Suprapubic skin (tissue), 4 donors: ENCODE data around the gene TTF2.

Experiments used
- CTCF ChIP-seq, 2 donors: fragments of 200-600 bp in 1 of 2; fragments of 450-650 bp in 1 of 2; sonication (generic) in 1 of 2; IDR thresholded peaks; one replicate each; pipeline ENCODE4 v1.5.1; 2016 to 2019; ENCODE audit warnings: antibody characterized with exemption in 2 of 2, mild to moderate bottlenecking in 1 of 2, moderate library complexity in 1 of 2
- EP300 ChIP-seq: sonication (generic); formaldehyde crosslinking; IDR thresholded peaks from one replicate; pipeline ENCODE4 v1.6.1; 2017; ENCODE audit warnings: antibody characterized with exemption
- POLR2A ChIP-seq, 2 donors: fragments of 450-650 bp; IDR thresholded peaks; one replicate each; pipeline ENCODE4 v1.6.1; 2017; ENCODE audit warnings: antibody characterized with exemption in 2 of 2, mild to moderate bottlenecking in 2 of 2, moderate library complexity in 2 of 2
- POLR2AphosphoS5 ChIP-seq, 3 donors: sonication (generic); formaldehyde crosslinking; IDR thresholded peaks; one replicate each; pipeline ENCODE4 v1.6.1; 2017; ENCODE audit warnings: antibody characterized with exemption in 3 of 3

- TF ChIP-seq CTCF (IDR thresholded peaks at IDR 0.05) (no peak), EP300 (no peak), POLR2A (IDR thresholded peaks at IDR 0.05) (no peak), POLR2AphosphoS5 (IDR thresholded peaks at IDR 0.05) (no peak)
Observed at GRCh38 chr1:117066367-117066766, 6.2 kb downstream of the TTF2 start.
